ENCODE data around the gene CA14. TPM values are rescaled to one million over a fixed set of nuclear protein-coding genes. Genes with fewer than 3 reads are reported as not detected.

CA14 gene
- total and polyA plus RNA-seq, 2 of the 4 experiments (the other 2 are of a cell fraction): not detected

DNA sequence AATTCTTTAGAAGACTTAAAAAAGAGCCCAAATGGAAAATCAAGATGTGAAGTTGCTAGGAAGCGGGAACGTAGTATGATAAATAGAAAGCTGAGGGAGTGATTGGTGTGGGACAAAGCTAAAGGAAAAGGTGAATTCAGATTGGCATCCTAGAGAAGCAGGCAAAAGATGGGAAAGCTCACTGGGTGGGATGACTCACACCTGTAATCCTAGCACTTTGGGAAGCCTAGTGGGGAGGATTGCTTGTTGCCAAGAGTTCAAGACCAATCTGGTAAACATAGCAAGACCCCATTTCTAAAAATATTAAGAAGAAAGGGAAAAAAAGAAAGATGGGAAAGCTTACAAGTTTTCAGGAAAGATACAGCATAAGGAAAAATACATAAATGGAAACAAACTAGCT is 37.9 kb downstream of the CA14 start (continued):
- no peak for TF ChIP-seq CEBPB (IDR thresholded peaks at IDR 0.05; ENCODE audit: low read depth, low read length)
- TF ChIP-seq RFX5 (IDR thresholded peaks at IDR 0.05; ENCODE audit: low read depth, low read length): no peak
- no peak for TF ChIP-seq BHLHE40 (IDR thresholded peaks at IDR 0.05; ENCODE audit: low read depth, low read length)
- no peak for TF ChIP-seq FOS (IDR thresholded peaks at IDR 0.05; ENCODE audit: low read depth, low read length)

DNA sequence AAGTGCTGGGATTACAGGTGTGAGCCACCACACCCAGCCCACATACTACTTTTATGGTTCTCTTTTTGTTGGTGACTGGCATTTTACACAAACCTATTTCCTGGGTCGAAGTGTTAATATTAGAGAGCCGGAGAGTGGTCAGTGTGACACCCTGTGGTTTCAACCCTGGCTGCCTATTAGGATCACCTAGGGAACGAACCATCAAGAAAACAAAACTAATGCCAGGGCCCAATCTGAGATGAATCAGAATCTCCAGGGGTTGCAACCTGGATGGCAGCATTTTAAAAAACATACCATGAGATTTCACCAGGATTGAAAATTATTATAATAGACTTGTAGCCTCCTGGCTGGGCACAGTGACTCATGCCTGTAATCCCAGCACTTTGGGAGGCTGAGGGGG is 42.1 kb downstream of the CA14 start:
- H3K4ac ChIP-seq (ENCODE audit: low read depth, low read length): no peak overlapping the region
- H2AFZ ChIP-seq (replicated peaks; ENCODE audit: low read length, poor library complexity): no peak overlapping the region
- H3K4me2 ChIP-seq (ENCODE audit: low read depth, low read length): no peak overlapping the region
- no peak overlapping the region for H3K56ac ChIP-seq (ENCODE audit: extremely low read depth, insufficient read depth, low read length)
- no peaks in the 10 kb centered on the region for H4K20me1 ChIP-seq (ENCODE audit: insufficient read depth, low read length)
- no peak for TF ChIP-seq BHLHE40 (IDR thresholded peaks at IDR 0.05; ENCODE audit: low read depth, low read length)
- no peak overlapping the region for H2AK5ac ChIP-seq (ENCODE audit: low read depth, low read length)
- H3K9me1 ChIP-seq (ENCODE audit: insufficient read depth, low read length): no peaks in the 10 kb centered on the region; the same call in 1 of the 2 replicates
- H3K23ac ChIP-seq (ENCODE audit: low read depth, low read length): no peak overlapping the region
- H2BK120ac ChIP-seq (ENCODE audit: low read depth, low read length): no peak overlapping the region
- no peak overlapping the region for H2BK5ac ChIP-seq (ENCODE audit: low read depth, low read length, poor library complexity, severe bottlenecking)
- 100% methylated on average over 1 of the region's 3 CpGs; no CpG with 5 or more reads in 1 of the 2 experiments for WGBS, 2 experiments (ENCODE audit: extremely low coverage in 2 of 2, insufficient read length in 1 of 2)
- CTCF ChIA-PET: interaction anchor here (0.6 kb wide), 1 partner anchor 19 kb away, joined by 4 read pairs; no protein-coding TSS in a partner anchor
- no peaks in the 10 kb centered on the region for H3K27me3 ChIP-seq (ENCODE audit: control insufficient read depth, insufficient read depth, low read length)
- H4K91ac ChIP-seq (ENCODE audit: insufficient read depth, low read depth, low read length): no peak overlapping the region
- H3K36me3 ChIP-seq (ENCODE audit: control insufficient read depth, insufficient read depth, low read length): peaks cover 27% of the 10 kb centered on the region
- H2AK9ac ChIP-seq (replicated peaks; ENCODE audit: low read depth, low read length, poor library complexity): no peak overlapping the region
- H4K8ac ChIP-seq (ENCODE audit: low read depth in 2 of 2, low read length in 2 of 2): no peak overlapping the region
- H3K14ac ChIP-seq (replicated peaks; ENCODE audit: low read depth, low read length): no peak overlapping the region
- no peak overlapping the region for H4K5ac ChIP-seq (ENCODE audit: low read depth, low read length)
- no peak overlapping the region for H3K27ac ChIP-seq (ENCODE audit: insufficient read depth, low read length)
- DNase-seq (no peak), ATAC-seq (ENCODE audit: low read depth) (no peak)
- H3K9me3 ChIP-seq (ENCODE audit: control insufficient read depth, insufficient read depth, low read length): no peaks in the 10 kb centered on the region
- H3K4me1 ChIP-seq (ENCODE audit: control insufficient read depth, insufficient read depth, low read length): no peaks in the 10 kb centered on the region; the same call in 1 of the 2 replicates
- dilution Hi-C loops (cut with HindIII; ENCODE audit: low sequenced_read_pairs, unreplicated experiment): no loop called here
- intact Hi-C loops (cut with micrococcal nuclease): no loop called here
- BruUV-seq (replicated peaks): no TSS peak
- no peak overlapping the region for H2BK15ac ChIP-seq (ENCODE audit: low read depth, low read length)
- POLR2A ChIA-PET (ENCODE audit: unreplicated experiment): no interaction called here
- H3K9ac ChIP-seq (ENCODE audit: low read depth, low read length): no peak overlapping the region
- in situ Hi-C loops (cut with MboI; ENCODE audit: low sequenced_read_pairs): no loop called here
- H2BK20ac ChIP-seq (ENCODE audit: low read depth, low read length): no peak overlapping the region
- H3K79me1 ChIP-seq (ENCODE audit: low read depth in 1 of 2, low read length in 2 of 2): peaks cover 13 to 22% of the 10 kb centered on the region in 2 experiments
- H3K18ac ChIP-seq (ENCODE audit: low read depth, low read length): no peak overlapping the region
- no peak overlapping the region for H3K4me3 ChIP-seq (ENCODE audit: insufficient read depth, low read depth, low read length)
